IMR-90 (cell line): ENCODE measurements around the gene DYNLT2. TPM values are rescaled to one million over a fixed set of nuclear protein-coding genes. Genes with fewer than 3 reads are reported as not detected.
A peak's percentile ranks its signal among the peaks of the same experiment; 100 is the strongest.

Source experiments
- ATAC-seq: fragments of 200-7000 bp; cut with Tn5 transposase; 2 replicates; pipeline ENCODE4 v1.9.1; 2020; ENCODE audit warnings: low read depth, mild to moderate bottlenecking, moderate library complexity
- BruUV-seq: library from RNA; stranded (reverse); fragments of 400-500 nt; replicated peaks from 2 replicates; lab custom pipeline; 2021; lab: Mats Ljungman, UMichigan
- CTCF ChIA-PET: fragments of 300-600 bp; formaldehyde crosslinking; extraction: SDS; loops from one replicate; lab custom pipeline; 2021; ENCODE audit warnings: antibody characterized with exemption; lab: Yijun Ruan, JAX
- POLR2A ChIA-PET: fragments of 300-600 bp; sonication (Branson Sonifier 250); formaldehyde crosslinking; loops from one replicate; lab custom pipeline; 2022; ENCODE audit warnings: antibody characterized with exemption; ENCODE audit not compliant: unreplicated experiment; lab: Charles Lee
- DNase-seq: peaks from one replicate; pipeline ENCODE4 v3.0.0; 2013
- H2AFZ ChIP-seq: replicated peaks from 2 replicates; pipeline ENCODE3; 2013; ENCODE audit warnings: low read length, mild to moderate bottlenecking; ENCODE audit not compliant: poor library complexity
- H2AK5ac ChIP-seq: 2 replicates; pipeline ENCODE4 v1.6.1; 2013; ENCODE audit warnings: low read depth, low read length, inconsistent platforms
- H2AK9ac ChIP-seq: replicated peaks from 2 replicates; pipeline ENCODE3; 2013; ENCODE audit warnings: mild to moderate bottlenecking, low read depth, low read length, moderate library complexity; ENCODE audit not compliant: poor library complexity
- H2BK120ac ChIP-seq: 2 replicates; pipeline ENCODE4 v1.6.1; 2013; ENCODE audit warnings: low read depth, low read length, inconsistent platforms
- H2BK15ac ChIP-seq: 3 replicates; pipeline ENCODE4 v1.6.1; 2013; ENCODE audit warnings: low read depth, low read length, inconsistent platforms
- H2BK20ac ChIP-seq: 2 replicates; pipeline ENCODE4 v1.6.1; 2013; ENCODE audit warnings: low read depth, mild to moderate bottlenecking, inconsistent platforms, low read length, moderate library complexity
- H2BK5ac ChIP-seq: 2 replicates; pipeline ENCODE4 v1.6.1; 2013; ENCODE audit warnings: mild to moderate bottlenecking, low read depth, low read length, inconsistent platforms; ENCODE audit not compliant: poor library complexity, severe bottlenecking
- H3K14ac ChIP-seq: replicated peaks from 2 replicates; pipeline ENCODE4 v1.6.1; 2013; ENCODE audit warnings: low read depth, low read length, inconsistent platforms
- H3K18ac ChIP-seq: 2 replicates; pipeline ENCODE4 v1.6.1; 2013; ENCODE audit warnings: low read depth, low read length, control low read depth
- H3K23ac ChIP-seq: 2 replicates; pipeline ENCODE4 v1.6.1; 2013; ENCODE audit warnings: low read depth, low read length, inconsistent platforms
- H3K27ac ChIP-seq: 2 replicates; pipeline ENCODE4 v1.5.1; 2013; ENCODE audit warnings: mild to moderate bottlenecking, control low read depth, low read length; ENCODE audit not compliant: insufficient read depth
- H3K27me3 ChIP-seq: 2 replicates; pipeline ENCODE4 v1.6.1; 2013; ENCODE audit warnings: low read length; ENCODE audit not compliant: control insufficient read depth, insufficient read depth
- H3K36me3 ChIP-seq: 2 replicates; pipeline ENCODE4 v1.6.1; 2013; ENCODE audit warnings: low read length, mixed read lengths; ENCODE audit not compliant: control insufficient read depth, insufficient read depth
- H3K4ac ChIP-seq: 2 replicates; pipeline ENCODE4 v1.6.1; 2013; ENCODE audit warnings: low read depth, low read length, inconsistent platforms
- H3K4me1 ChIP-seq: 2 replicates; pipeline ENCODE4 v1.6.1; 2013; ENCODE audit warnings: low read length, mixed read lengths; ENCODE audit not compliant: control insufficient read depth, insufficient read depth
- H3K4me2 ChIP-seq: 2 replicates; pipeline ENCODE4 v1.6.1; 2013; ENCODE audit warnings: low read depth, mild to moderate bottlenecking, control low read depth, low read length, moderate library complexity
- H3K4me3 ChIP-seq: 2 replicates; pipeline ENCODE4 v1.5.1; 2013; ENCODE audit warnings: low read depth, mild to moderate bottlenecking, control low read depth, low read length, moderate library complexity; ENCODE audit not compliant: insufficient read depth
- H3K56ac ChIP-seq: 2 replicates; pipeline ENCODE4 v1.6.1; 2013; ENCODE audit warnings: low read length, inconsistent platforms; ENCODE audit not compliant: insufficient read depth; ENCODE audit errors: extremely low read depth
- H3K79me1 ChIP-seq, 2 experiments: 2 replicates each; pipeline ENCODE4 v1.6.1; 2013; ENCODE audit warnings: low read length in 2 of 2, inconsistent platforms in 1 of 2, low read depth in 1 of 2
- H3K9ac ChIP-seq: 2 replicates; pipeline ENCODE4 v1.6.1; 2013; ENCODE audit warnings: low read depth, low read length, control low read depth
- H3K9me1 ChIP-seq: 2 replicates; pipeline ENCODE4 v1.6.1; 2013; ENCODE audit warnings: low read length, inconsistent platforms; ENCODE audit not compliant: insufficient read depth
- H3K9me3 ChIP-seq: 2 replicates; pipeline ENCODE4 v1.6.1; 2013; ENCODE audit warnings: low read length; ENCODE audit not compliant: control insufficient read depth, insufficient read depth
- H4K20me1 ChIP-seq: 2 replicates; pipeline ENCODE4 v1.6.1; 2013; ENCODE audit warnings: low read length, inconsistent platforms; ENCODE audit not compliant: insufficient read depth
- H4K5ac ChIP-seq: 2 replicates; pipeline ENCODE4 v1.6.1; 2013; ENCODE audit warnings: mild to moderate bottlenecking, low read depth, low read length, control low read depth
- H4K8ac ChIP-seq, 2 experiments: 2 replicates each; pipeline ENCODE4 v1.6.1; 2013; ENCODE audit warnings: low read depth in 2 of 2, low read length in 2 of 2, control low read depth in 1 of 2, inconsistent platforms in 1 of 2
- H4K91ac ChIP-seq: 2 replicates; pipeline ENCODE4 v1.6.1; 2013; ENCODE audit warnings: low read depth, low read length, inconsistent platforms; ENCODE audit not compliant: insufficient read depth
- MXI1 ChIP-seq: IDR thresholded peaks from 2 replicates; pipeline ENCODE4 v1.6.1; 2012; ENCODE audit warnings: low read depth, mild to moderate bottlenecking, low read length, moderate library complexity, borderline replicate concordance
- WGBS, 2 experiments: methylation state at CpG; one replicate each; pipeline versions ENCODE4 v1.1.5 to v1.1.7; 2013; ENCODE audit warnings: missing lambda C conversion rate in 2 of 2; ENCODE audit not compliant: insufficient read length in 1 of 2; ENCODE audit errors: extremely low coverage in 2 of 2; 5-methylcytosine and 5-hydroxymethylcytosine counted together
- dilution Hi-C: fragments of 300-500 bp; cut with HindIII; formaldehyde crosslinking; loops from one replicate; pipeline ENCODE4 v1.14.3; 2018; ENCODE audit warnings: low sequenced_read_pairs; ENCODE audit not compliant: unreplicated experiment
- in situ Hi-C: fragments of 300-500 bp; cut with MboI; formaldehyde crosslinking; loops from 3 replicates; pipeline ENCODE4 v1.14.3; 2019; ENCODE audit warnings: low sequenced_read_pairs, inconsistent platforms, mixed read lengths
- intact Hi-C: fragments of 100-400 bp; cut with micrococcal nuclease; formaldehyde crosslinking; loops from 2 replicates; pipeline ENCODE4 v1.10.0; 2022
- polyA plus RNA-seq, 3 experiments: library from polyadenylated mRNA; depleted of rRNA; stranded (reverse); fragments of >200 nt; gene quantifications; 2 replicates each; pipeline ENCODE4 v1.2.3, GENCODE V29; 2012; ENCODE audit warnings: low replicate concordance in 1 of 3
- total RNA-seq: library from RNA; depleted of rRNA; stranded (reverse); fragments of >200 nt; gene quantifications from 2 replicates; pipeline ENCODE4 v1.2.3, GENCODE V29; 2012
- TF ChIP-seq, protein P1 (sequence below): fragments of 150-350 bp; IDR thresholded peaks from 2 replicates; pipeline ENCODE4 v1.6.1; 2016; ENCODE audit warnings: low read depth, mild to moderate bottlenecking, low read length, moderate library complexity, borderline replicate concordance

The DYNLT2 gene
- total and polyA plus RNA-seq, 2 of the 4 experiments (the other 2 are of a cell fraction), result 0.36 to 0.44 TPM

DNA sequence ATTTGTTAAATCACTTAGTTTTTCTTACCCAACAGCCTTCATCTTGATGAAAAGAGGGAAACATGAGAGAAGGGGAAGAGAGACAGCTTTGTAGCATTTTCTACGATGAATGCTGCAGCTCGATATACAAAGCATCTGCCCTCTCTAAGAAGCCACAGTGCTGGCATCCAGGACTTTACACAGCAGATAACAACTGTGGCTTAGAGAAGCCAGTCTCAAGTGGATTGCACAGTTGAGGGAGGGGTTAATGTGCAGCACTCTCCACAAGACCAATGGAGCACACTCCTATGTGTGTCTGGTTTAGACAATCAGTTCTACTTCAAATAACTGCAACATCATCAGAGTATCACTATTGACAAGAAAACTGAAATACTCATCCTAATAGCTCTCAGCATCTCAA lies 43.6 kb downstream of the DYNLT2 start:
- Histone ChIP-seq H3K9me1 (0 out of 2 replicates have a peak, but pooled peaks cover 5% of the 10 kb centered on the region), H3K27ac (no peak overlapping the region), H4K91ac (no peak overlapping the region), H4K5ac (peak overlapping the region; percentile 12; the same call in 1 of the 2 replicates), H3K4ac (no peak overlapping the region), H2BK5ac (no peak overlapping the region), H3K14ac (no peak overlapping the region), H2BK20ac (no peak overlapping the region), H3K9ac (no peak overlapping the region), H3K4me2 (no peak overlapping the region), H3K4me1 (no peaks in the 10 kb centered on the region), H3K18ac (no peak overlapping the region), H3K23ac (no peak overlapping the region), H3K27me3 (no peaks in the 10 kb centered on the region), H2AFZ (no peak overlapping the region), H2AK9ac (no peak overlapping the region), H4K20me1 (peaks cover 5% of the 10 kb centered on the region; the same call in 1 of the 2 replicates), H3K36me3 (peaks cover 26% of the 10 kb centered on the region), H3K4me3 (no peak overlapping the region), H2BK120ac (no peak overlapping the region), H3K56ac (no peak overlapping the region), H4K8ac (no peak overlapping the region), H3K9me3 (no peaks in the 10 kb centered on the region), H2AK5ac (no peak overlapping the region), H3K79me1 (peaks cover 8 to 20% of the 10 kb centered on the region in 2 experiments), H2BK15ac (no peak overlapping the region)
- no peak for DNase-seq
- in situ Hi-C loops (no loop called here), dilution Hi-C loops (no loop called here), intact Hi-C loops (no loop called here)
- POLR2A ChIA-PET, result no interaction called here
- no peak for TF ChIP-seq MXI1
- TF ChIP-seq, protein P1, sequence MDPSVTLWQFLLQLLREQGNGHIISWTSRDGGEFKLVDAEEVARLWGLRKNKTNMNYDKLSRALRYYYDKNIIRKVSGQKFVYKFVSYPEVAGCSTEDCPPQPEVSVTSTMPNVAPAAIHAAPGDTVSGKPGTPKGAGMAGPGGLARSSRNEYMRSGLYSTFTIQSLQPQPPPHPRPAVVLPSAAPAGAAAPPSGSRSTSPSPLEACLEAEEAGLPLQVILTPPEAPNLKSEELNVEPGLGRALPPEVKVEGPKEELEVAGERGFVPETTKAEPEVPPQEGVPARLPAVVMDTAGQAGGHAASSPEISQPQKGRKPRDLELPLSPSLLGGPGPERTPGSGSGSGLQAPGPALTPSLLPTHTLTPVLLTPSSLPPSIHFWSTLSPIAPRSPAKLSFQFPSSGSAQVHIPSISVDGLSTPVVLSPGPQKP, result no peak
- WGBS, 2 experiments, result no CpG with 5 or more reads among the region's 2 CpGs
- CTCF ChIA-PET, result no interaction called here
- no TSS peak for BruUV-seq
- ATAC-seq, result no peak
